Stimulated activated CD4-positive, alpha-beta T cell treated with anti-CD3 and anti-CD28 coated beads, Interleukin-12 subunit alpha, Interleukin-12 subunit beta, amount 100 ng/mL, for 4 hours (primary cell): Measurements from ENCODE around the gene C1QC.

ENCODE experiments used
- DNase-seq: peaks from one replicate; pipeline ENCODE4 v3.0.0-alpha.2; 2020

C1QC gene

GRCh38 chr1:22643381-22643780, at the start of gene C1QC:
C1QC (plus strand) TSS chr1:22643633; CDS start chr1:22644024, 391 bp downstream.
- no peak for DNase-seq

- DNase-seq = no peak
Measured at GRCh38 chr1:22594396-22594795, 49.0 kb upstream of the C1QC start.

GRCh38 chr1:22595108-22595507, 48.3 kb upstream of the C1QC start:
- no peak for DNase-seq

- DNase-seq = no peak
Measured at GRCh38 chr1:22597301-22597965, 46.0 kb upstream of the C1QC start.

GRCh38 chr1:22597996-22598395, 45.4 kb upstream of the C1QC start:
- no peak for DNase-seq

GRCh38 chr1:22598736-22599135, 44.7 kb upstream of the C1QC start:
- no peak for DNase-seq

- no peak for DNase-seq
Measured at GRCh38 chr1:22600071-22600816, 43.2 kb upstream of the C1QC start.

GRCh38 chr1:22600817-22601605, 42.4 kb upstream of the C1QC start:
- no peak for DNase-seq

GRCh38 chr1:22601610-22602009, 41.8 kb upstream of the C1QC start:
- DNase-seq = no peak

- no peak for DNase-seq
Measured at GRCh38 chr1:22602060-22602740, 41.2 kb upstream of the C1QC start.

- DNase-seq = no peak
Measured at GRCh38 chr1:22606161-22606560, 37.3 kb upstream of the C1QC start.

GRCh38 chr1:22607154-22607553, 36.3 kb upstream of the C1QC start:
- DNase-seq = no peak

GRCh38 chr1:22608361-22608760, 35.1 kb upstream of the C1QC start:
- DNase-seq = no peak

GRCh38 chr1:22609291-22609690, 34.1 kb upstream of the C1QC start:
- no peak for DNase-seq

- no peak for DNase-seq
Measured at GRCh38 chr1:22611530-22611947, 31.9 kb upstream of the C1QC start.

GRCh38 chr1:22612671-22613571, 30.5 kb upstream of the C1QC start:
- DNase-seq = no peak

- DNase-seq = no peak
Measured at GRCh38 chr1:22613572-22613918, 29.9 kb upstream of the C1QC start.

- DNase-seq = no peak
Measured at GRCh38 chr1:22613951-22614350, 29.5 kb upstream of the C1QC start.

- no peak for DNase-seq
Measured at GRCh38 chr1:22615886-22616285, 27.5 kb upstream of the C1QC start.

GRCh38 chr1:22616571-22616970, 26.9 kb upstream of the C1QC start:
- no peak for DNase-seq

- DNase-seq = no peak
Measured at GRCh38 chr1:22618056-22618455, 25.4 kb upstream of the C1QC start.

- DNase-seq = no peak
Measured at GRCh38 chr1:22619252-22619651, 24.2 kb upstream of the C1QC start.
